CD8-positive, alpha-beta memory T cell (primary cell): ENCODE data around the gene EDN1. TPM values are rescaled to one million over a fixed set of nuclear protein-coding genes. Genes with fewer than 3 reads are reported as not detected.
A peak's percentile ranks its signal among the peaks of the same experiment; 100 is the strongest.

Experiments
- CTCF ChIA-PET: fragments of 350-600 bp; sonication (Branson Sonifier 250); formaldehyde crosslinking; loops from one replicate; lab custom pipeline; 2021; ENCODE audit warnings: antibody characterized with exemption; lab: Charles Lee
- POLR2A ChIA-PET: fragments of 350-600 bp; sonication (Branson Sonifier 250); formaldehyde crosslinking; loops from one replicate; lab custom pipeline; 2021; ENCODE audit warnings: antibody characterized with exemption; lab: Charles Lee
- DNase-seq, 5 donors: peaks; one replicate each; pipeline versions ENCODE4 v3.0.0 to v3.0.0-alpha.2; 2020 to 2022; ENCODE audit warnings: mixed read lengths in 1 of 5
- H3K27ac ChIP-seq: one replicate; pipeline ENCODE4 v1.7.0; 2013; ENCODE audit warnings: low read depth, mild to moderate bottlenecking, low read length, moderate library complexity
- H3K27me3 ChIP-seq: 2 replicates; pipeline ENCODE4 v1.7.0; 2013; ENCODE audit warnings: low read length, mild to moderate bottlenecking; ENCODE audit not compliant: insufficient read depth, poor library complexity, severe bottlenecking
- H3K36me3 ChIP-seq: 2 replicates; pipeline ENCODE4 v1.7.0; 2013; ENCODE audit warnings: mild to moderate bottlenecking, low read length, moderate library complexity; ENCODE audit not compliant: insufficient read depth
- H3K4me1 ChIP-seq: 2 replicates; pipeline ENCODE4 v1.7.0; 2013; ENCODE audit warnings: mild to moderate bottlenecking, low read length, moderate library complexity; ENCODE audit not compliant: insufficient read depth
- H3K4me3 ChIP-seq: 2 replicates; pipeline ENCODE4 v1.7.0; 2013; ENCODE audit warnings: mild to moderate bottlenecking, low read length
- H3K9me3 ChIP-seq: 2 replicates; pipeline ENCODE4 v1.7.0; 2013; ENCODE audit warnings: mild to moderate bottlenecking, low read length
- H3K27ac Mint-ChIP-seq, 8 donors: one replicate each; pipeline ENCODE4 v1.8.0; 2020 to 2021; ENCODE audit warnings: mixed read lengths in 8 of 8, mild to moderate bottlenecking in 6 of 8, inconsistent platforms in 3 of 8, moderate library complexity in 3 of 8
- H3K27me3 Mint-ChIP-seq, 2 donors: one replicate each; pipeline ENCODE4 v1.8.0; 2020 to 2021; ENCODE audit warnings: mixed read lengths in 2 of 2, mild to moderate bottlenecking in 1 of 2, moderate library complexity in 1 of 2
- H3K36me3 Mint-ChIP-seq, 3 donors: one replicate each; pipeline ENCODE4 v1.8.0; 2020 to 2021; ENCODE audit warnings: mixed read lengths in 3 of 3, inconsistent platforms in 1 of 3, mild to moderate bottlenecking in 1 of 3
- H3K4me1 Mint-ChIP-seq, 3 donors: one replicate each; pipeline ENCODE4 v1.8.0; 2020 to 2021; ENCODE audit warnings: mixed read lengths in 3 of 3, inconsistent platforms in 1 of 3, mild to moderate bottlenecking in 1 of 3
- H3K4me3 Mint-ChIP-seq, 7 donors: one replicate each; pipeline ENCODE4 v1.8.0; 2020 to 2021; ENCODE audit warnings: mixed read lengths in 7 of 7, mild to moderate bottlenecking in 6 of 7, moderate library complexity in 4 of 7, inconsistent platforms in 2 of 7
- H3K9me3 Mint-ChIP-seq, 5 donors: one replicate each; pipeline ENCODE4 v1.8.0; 2020 to 2022; ENCODE audit warnings: mixed read lengths in 5 of 5, mild to moderate bottlenecking in 3 of 5, moderate library complexity in 2 of 5, inconsistent platforms in 1 of 5
- polyA plus RNA-seq: library from polyadenylated mRNA; unstranded; fragments of 300-500 nt; fragmentation: Illumina TruSeq; gene quantifications from one replicate; pipeline ENCODE4 v1.2.3, GENCODE V29; 2021
- total RNA-seq, 2 experiments: library from RNA; stranded (reverse); gene quantifications; one replicate each; pipeline ENCODE4 v1.2.3, GENCODE V29; 2021

EDN1 gene
- total and polyA plus RNA-seq, 3 experiments from 2014 or later = 0.11 TPM; not detected in 2

GRCh38 chr6:12286373-12287110 lies 3.6 kb upstream of the EDN1 start:
- Histone ChIP-seq H3K4me3 (no peak overlapping the region), H3K9me3 (no peaks in the 10 kb centered on the region), H3K27me3 (peaks cover 10% of the 10 kb centered on the region), H3K27ac (no peak overlapping the region), H3K4me1 (no peaks in the 10 kb centered on the region), H3K36me3 (no peaks in the 10 kb centered on the region)
- CTCF ChIA-PET = interaction anchor here (1.7 kb wide), 1 partner anchor 15 kb away, joined by 3 read pairs; no protein-coding TSS in a partner anchor
- DNase-seq = no peak
- H3K4me3 Mint-ChIP-seq = no peak overlapping the region
- POLR2A ChIA-PET = no interaction called here
- H3K36me3 Mint-ChIP-seq = no peaks in the 10 kb centered on the region
- H3K4me1 Mint-ChIP-seq = peaks cover 13 to 19% (median 19%) of the 10 kb centered on the region in 3 donors
- peaks cover 17 to 47% of the 10 kb centered on the region in 2 donors for H3K27me3 Mint-ChIP-seq
- no peak overlapping the region for H3K27ac Mint-ChIP-seq
- no peaks in the 10 kb centered on the region for H3K9me3 Mint-ChIP-seq

- Mint-ChIP-seq H3K27me3 (peaks cover 32 to 57% of the 10 kb centered on the region in 2 donors), H3K4me3 (no peak overlapping the region), H3K4me1 (peaks cover 13 to 19% (median 19%) of the 10 kb centered on the region in 3 donors), H3K27ac (no peak overlapping the region), H3K36me3 (no peaks in the 10 kb centered on the region), H3K9me3 (no peaks in the 10 kb centered on the region)
- DNase-seq = no peak
- no peaks in the 10 kb centered on the region for H3K36me3 ChIP-seq
- H3K27ac ChIP-seq = no peak overlapping the region
- H3K4me1 ChIP-seq = no peaks in the 10 kb centered on the region
- POLR2A ChIA-PET = no interaction called here
- no peaks in the 10 kb centered on the region for H3K9me3 ChIP-seq
- CTCF ChIA-PET = interaction anchor here (1.0 to 1.7 kb wide), 2 partner anchors 17 to 655 kb away, joined by 3 read pairs; no protein-coding TSS in a partner anchor
- H3K4me3 ChIP-seq = no peak overlapping the region
- peaks cover 14% of the 10 kb centered on the region for H3K27me3 ChIP-seq
These were observed 1.9 kb upstream of the EDN1 start for GRCh38 chr6:12288211-12288618.

- H3K4me1 ChIP-seq = no peaks in the 10 kb centered on the region
- no peak overlapping the region for H3K27ac ChIP-seq
- H3K9me3 Mint-ChIP-seq = no peaks in the 10 kb centered on the region
- no peaks in the 10 kb centered on the region for H3K36me3 ChIP-seq
- ChIA-PET POLR2A (no interaction called here), CTCF (interaction anchor here (0.7 to 2.4 kb wide), 3 partner anchors 11 to 474 kb away, joined by 3 to 14 read pairs (median 3); no protein-coding TSS in a partner anchor)
- H3K9me3 ChIP-seq = no peaks in the 10 kb centered on the region
- no peak overlapping the region for H3K4me3 ChIP-seq
- no peaks in the 10 kb centered on the region for H3K36me3 Mint-ChIP-seq
- H3K27ac Mint-ChIP-seq = no peak overlapping the region
- peaks cover 34 to 57% of the 10 kb centered on the region in 2 donors for H3K27me3 Mint-ChIP-seq
- H3K4me1 Mint-ChIP-seq = peaks cover 13 to 19% (median 19%) of the 10 kb centered on the region in 3 donors
- DNase-seq = no peak
- H3K4me3 Mint-ChIP-seq = peak overlapping the region in 5 of 7 donors; percentile 17 to 87 (median 79)
- H3K27me3 ChIP-seq = peaks cover 14% of the 10 kb centered on the region
These were observed 1.2 kb upstream of the EDN1 start for GRCh38 chr6:12288914-12289313.

GRCh38 chr6:12289365-12289919 lies 719 bp upstream of the EDN1 start:
- POLR2A ChIA-PET = no interaction called here
- CTCF ChIA-PET = interaction anchor here (0.7 to 2.4 kb wide), 9 partner anchors 9 to 634 kb away, joined by 3 to 14 read pairs (median 3); no protein-coding TSS in a partner anchor
- Mint-ChIP-seq H3K4me3 (peak overlapping the region; percentile 46 to 87 (median 84)), H3K27ac (peak overlapping the region in 2 of 8 donors; percentile 72 to 86), H3K9me3 (no peaks in the 10 kb centered on the region), H3K27me3 (peaks cover 35 to 61% of the 10 kb centered on the region in 2 donors), H3K4me1 (peaks cover 13 to 19% (median 19%) of the 10 kb centered on the region in 3 donors), H3K36me3 (no peaks in the 10 kb centered on the region)
- H3K4me3 ChIP-seq = peak overlapping the region; percentile 66
- H3K4me1 ChIP-seq = no peaks in the 10 kb centered on the region
- H3K36me3 ChIP-seq = no peaks in the 10 kb centered on the region
- no peaks in the 10 kb centered on the region for H3K9me3 ChIP-seq
- no peak overlapping the region for H3K27ac ChIP-seq
- DNase-seq = peak in 3 of 5 donors; percentile 19 to 52 (median 35)
- H3K27me3 ChIP-seq = peaks cover 14% of the 10 kb centered on the region

GRCh38 chr6:12291071-12291838 lies 1.1 kb downstream of the EDN1 start:
- CTCF ChIA-PET = interaction anchor here (1.4 to 2.4 kb wide), 3 partner anchors 9 to 19 kb away, joined by 3 to 14 read pairs (median 4); no protein-coding TSS in a partner anchor
- no peak for DNase-seq
- H3K4me1 Mint-ChIP-seq = peaks cover 13 to 19% (median 19%) of the 10 kb centered on the region in 3 donors
- H3K27me3 Mint-ChIP-seq = peaks cover 42 to 62% of the 10 kb centered on the region in 2 donors
- peak overlapping the region in 1 of 8 donors; percentile 54 for H3K27ac Mint-ChIP-seq
- H3K9me3 Mint-ChIP-seq = no peaks in the 10 kb centered on the region
- H3K27me3 ChIP-seq = peaks cover 14% of the 10 kb centered on the region
- no peak overlapping the region for H3K4me3 ChIP-seq
- no peaks in the 10 kb centered on the region for H3K36me3 ChIP-seq
- H3K4me1 ChIP-seq = no peaks in the 10 kb centered on the region
- no peaks in the 10 kb centered on the region for H3K36me3 Mint-ChIP-seq
- H3K27ac ChIP-seq = no peak overlapping the region
- POLR2A ChIA-PET = no interaction called here
- peak overlapping the region in 1 of 7 donors; percentile 48 for H3K4me3 Mint-ChIP-seq
- H3K9me3 ChIP-seq = no peaks in the 10 kb centered on the region

GRCh38 chr6:12291839-12292604 lies 1.9 kb downstream of the EDN1 start:
- Histone ChIP-seq H3K27me3 (peaks cover 14% of the 10 kb centered on the region), H3K4me3 (no peak overlapping the region), H3K9me3 (no peaks in the 10 kb centered on the region), H3K36me3 (no peaks in the 10 kb centered on the region), H3K4me1 (no peaks in the 10 kb centered on the region), H3K27ac (no peak overlapping the region)
- H3K9me3 Mint-ChIP-seq = no peaks in the 10 kb centered on the region
- H3K4me1 Mint-ChIP-seq = peaks cover 13 to 19% (median 19%) of the 10 kb centered on the region in 3 donors
- ChIA-PET CTCF (no interaction called here), POLR2A (no interaction called here)
- H3K4me3 Mint-ChIP-seq = peak overlapping the region in 1 of 7 donors; percentile 48
- DNase-seq = no peak
- H3K36me3 Mint-ChIP-seq = no peaks in the 10 kb centered on the region
- peak overlapping the region in 1 of 8 donors; percentile 54 for H3K27ac Mint-ChIP-seq
- peaks cover 42 to 62% of the 10 kb centered on the region in 2 donors for H3K27me3 Mint-ChIP-seq

GRCh38 chr6:12293235-12293930 lies 3.2 kb downstream of the EDN1 start:
- no peaks in the 10 kb centered on the region for H3K36me3 Mint-ChIP-seq
- Histone ChIP-seq H3K4me1 (no peaks in the 10 kb centered on the region), H3K27ac (no peak overlapping the region), H3K27me3 (peaks cover 14% of the 10 kb centered on the region), H3K36me3 (no peaks in the 10 kb centered on the region), H3K9me3 (no peaks in the 10 kb centered on the region), H3K4me3 (no peak overlapping the region)
- ChIA-PET POLR2A (no interaction called here), CTCF (no interaction called here)
- H3K4me1 Mint-ChIP-seq = peaks cover 13 to 19% (median 19%) of the 10 kb centered on the region in 3 donors
- H3K27ac Mint-ChIP-seq = no peak overlapping the region
- no peak overlapping the region for H3K4me3 Mint-ChIP-seq
- H3K9me3 Mint-ChIP-seq = no peaks in the 10 kb centered on the region
- DNase-seq = no peak
- H3K27me3 Mint-ChIP-seq = peaks cover 39 to 56% of the 10 kb centered on the region in 2 donors
